HEK293 (cell line): ENCODE data around the gene CACNA2D4.

Experiments used
- ZNF274 ChIP-seq, 2 experiments: fragments of 200-500 bp in 1 of 2; fragments of 450-650 bp in 1 of 2; sonication (Bioruptor generic) in 1 of 2; formaldehyde crosslinking in 1 of 2; IDR thresholded peaks; 2 replicates each; pipeline versions ENCODE4 v1.5.1 to v1.6.1; 2014 to 2016; ENCODE audit warnings: borderline replicate concordance in 1 of 2, inconsistent platforms in 1 of 2, low read length in 1 of 2, missing biosample characterization in 1 of 2, missing genetic modification characterization in 1 of 2
- ZNF544 ChIP-seq: fragments of 450-650 bp; formaldehyde crosslinking; IDR thresholded peaks from 2 replicates; pipeline ENCODE4 v1.5.0; 2017; ENCODE audit warnings: missing biosample characterization, missing genetic modification characterization
- ZNF629 ChIP-seq: fragments of 450-650 bp; formaldehyde crosslinking; IDR thresholded peaks from 2 replicates; pipeline ENCODE4 v1.5.1; 2017; ENCODE audit warnings: missing biosample characterization, missing genetic modification characterization
- TF ChIP-seq, protein P1 (sequence below): fragments of 450-650 bp; formaldehyde crosslinking; IDR thresholded peaks from 2 replicates; pipeline ENCODE4 v1.5.1; 2016; ENCODE audit warnings: missing biosample characterization, missing genetic modification characterization
- TF ChIP-seq, protein P2 (sequence below): fragments of 450-650 bp; formaldehyde crosslinking; IDR thresholded peaks from 2 replicates; pipeline ENCODE4 v1.5.1; 2016; ENCODE audit warnings: missing biosample characterization, missing genetic modification characterization

DNA sequence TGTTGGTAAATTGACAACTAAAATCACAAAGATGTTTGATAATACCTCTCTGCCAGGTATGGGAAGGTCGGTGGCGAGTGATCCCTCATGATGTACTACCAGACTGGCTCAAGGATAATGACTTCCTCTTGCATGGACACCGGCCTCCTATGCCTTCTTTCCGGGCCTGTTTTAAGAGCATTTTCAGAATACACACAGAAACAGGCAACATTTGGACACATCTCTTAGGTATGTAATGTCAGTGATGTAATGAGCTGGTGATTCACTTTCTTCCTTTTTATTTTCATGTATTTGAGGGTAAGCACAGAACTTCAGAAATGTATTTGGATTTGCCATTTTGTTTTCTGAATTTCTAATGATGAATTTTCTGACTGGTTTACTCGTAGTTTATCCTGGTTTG lies 140.7 kb downstream of the CACNA2D4 start:
- no peak for TF ChIP-seq ZNF629 (tag by site-specific recombination)
- TF ChIP-seq, protein P1, sequence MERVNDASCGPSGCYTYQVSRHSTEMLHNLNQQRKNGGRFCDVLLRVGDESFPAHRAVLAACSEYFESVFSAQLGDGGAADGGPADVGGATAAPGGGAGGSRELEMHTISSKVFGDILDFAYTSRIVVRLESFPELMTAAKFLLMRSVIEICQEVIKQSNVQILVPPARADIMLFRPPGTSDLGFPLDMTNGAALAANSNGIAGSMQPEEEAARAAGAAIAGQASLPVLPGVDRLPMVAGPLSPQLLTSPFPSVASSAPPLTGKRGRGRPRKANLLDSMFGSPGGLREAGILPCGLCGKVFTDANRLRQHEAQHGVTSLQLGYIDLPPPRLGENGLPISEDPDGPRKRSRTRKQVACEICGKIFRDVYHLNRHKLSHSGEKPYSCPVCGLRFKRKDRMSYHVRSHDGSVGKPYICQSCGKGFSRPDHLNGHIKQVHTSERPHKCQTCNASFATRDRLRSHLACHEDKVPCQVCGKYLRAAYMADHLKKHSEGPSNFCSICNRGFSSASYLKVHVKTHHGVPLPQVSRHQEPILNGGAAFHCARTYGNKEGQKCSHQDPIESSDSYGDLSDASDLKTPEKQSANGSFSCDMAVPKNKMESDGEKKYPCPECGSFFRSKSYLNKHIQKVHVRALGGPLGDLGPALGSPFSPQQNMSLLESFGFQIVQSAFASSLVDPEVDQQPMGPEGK (tag by site-specific recombination): no peak
- no peak for TF ChIP-seq ZNF274 (IDR thresholded peaks at IDR 0.05; ENCODE audit: low read length)
- TF ChIP-seq ZNF274 (tag by site-specific recombination; IDR thresholded peaks at IDR 0.05; ENCODE audit: borderline replicate concordance): no peak
- no peak for TF ChIP-seq ZNF544 (tag by site-specific recombination)
- TF ChIP-seq, protein P2, sequence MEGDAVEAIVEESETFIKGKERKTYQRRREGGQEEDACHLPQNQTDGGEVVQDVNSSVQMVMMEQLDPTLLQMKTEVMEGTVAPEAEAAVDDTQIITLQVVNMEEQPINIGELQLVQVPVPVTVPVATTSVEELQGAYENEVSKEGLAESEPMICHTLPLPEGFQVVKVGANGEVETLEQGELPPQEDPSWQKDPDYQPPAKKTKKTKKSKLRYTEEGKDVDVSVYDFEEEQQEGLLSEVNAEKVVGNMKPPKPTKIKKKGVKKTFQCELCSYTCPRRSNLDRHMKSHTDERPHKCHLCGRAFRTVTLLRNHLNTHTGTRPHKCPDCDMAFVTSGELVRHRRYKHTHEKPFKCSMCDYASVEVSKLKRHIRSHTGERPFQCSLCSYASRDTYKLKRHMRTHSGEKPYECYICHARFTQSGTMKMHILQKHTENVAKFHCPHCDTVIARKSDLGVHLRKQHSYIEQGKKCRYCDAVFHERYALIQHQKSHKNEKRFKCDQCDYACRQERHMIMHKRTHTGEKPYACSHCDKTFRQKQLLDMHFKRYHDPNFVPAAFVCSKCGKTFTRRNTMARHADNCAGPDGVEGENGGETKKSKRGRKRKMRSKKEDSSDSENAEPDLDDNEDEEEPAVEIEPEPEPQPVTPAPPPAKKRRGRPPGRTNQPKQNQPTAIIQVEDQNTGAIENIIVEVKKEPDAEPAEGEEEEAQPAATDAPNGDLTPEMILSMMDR: no peak
